Lung (tissue), 12 donors: Measurements from ENCODE around the gene MRM2. TPM values are rescaled to one million over a fixed set of nuclear protein-coding genes. Genes with fewer than 3 reads are reported as not detected.

ENCODE experiments used
- ATAC-seq: fragments of 200-7000 bp; cut with Tn5 transposase; one replicate; pipeline ENCODE4 v1.9.1; 2020; ENCODE audit warnings: moderate number of reproducible peaks; ENCODE audit not compliant: insufficient read depth, low FRiP score
- DNase-seq, 3 donors: peaks; one replicate each; pipeline ENCODE4 v3.0.0-alpha.2; 2013 to 2017
- H3K27ac ChIP-seq, 2 donors: one replicate each; pipeline ENCODE4 v1.5.1; 2013; ENCODE audit warnings: mild to moderate bottlenecking in 2 of 2, moderate library complexity in 2 of 2, control low read depth in 1 of 2, inconsistent platforms in 1 of 2, low read depth in 1 of 2, low read length in 1 of 2
- H3K27me3 ChIP-seq, 3 donors: one replicate each; pipeline ENCODE4 v1.5.1; 2013; ENCODE audit warnings: low read length in 2 of 3; ENCODE audit not compliant: control insufficient read depth in 3 of 3, insufficient read depth in 3 of 3
- H3K36me3 ChIP-seq, 4 donors: one replicate each; pipeline ENCODE4 v1.5.1; 2013; ENCODE audit warnings: low read length in 4 of 4, mild to moderate bottlenecking in 1 of 4, moderate library complexity in 1 of 4; ENCODE audit not compliant: control insufficient read depth in 4 of 4, insufficient read depth in 4 of 4
- H3K4me1 ChIP-seq, 5 donors: one replicate each; pipeline ENCODE4 v1.5.1; 2013; ENCODE audit warnings: low read length in 5 of 5, mild to moderate bottlenecking in 2 of 5, moderate library complexity in 1 of 5; ENCODE audit not compliant: control insufficient read depth in 5 of 5, insufficient read depth in 5 of 5
- H3K4me3 ChIP-seq: one replicate; pipeline ENCODE4 v1.5.1; 2013; ENCODE audit warnings: mild to moderate bottlenecking, control low read depth, moderate library complexity
- H3K9ac ChIP-seq, 2 donors: one replicate each; pipeline ENCODE4 v1.5.1; 2013; ENCODE audit warnings: low read length in 2 of 2, control low read depth in 1 of 2; ENCODE audit not compliant: insufficient read depth in 1 of 2
- H3K9me3 ChIP-seq, 4 donors: one replicate each; pipeline ENCODE4 v1.5.1; 2013; ENCODE audit warnings: low read length in 3 of 4, mild to moderate bottlenecking in 1 of 4, moderate library complexity in 1 of 4; ENCODE audit not compliant: control insufficient read depth in 4 of 4, insufficient read depth in 3 of 4
- CTCF ChIP-seq: IDR thresholded peaks from 2 replicates; pipeline ENCODE4 v1.5.1; 2012; ENCODE audit warnings: mild to moderate bottlenecking; ENCODE audit errors: control extremely low read depth, extremely low read depth
- WGBS, 2 donors: extraction: QIAGEN DNeasy Blood & Tissue Kit; methylation state at CpG; one replicate each; pipeline ENCODE4 v1.1.7; 2013; 5-methylcytosine and 5-hydroxymethylcytosine counted together
- polyA plus RNA-seq, 2 donors: library from polyadenylated mRNA; stranded (reverse); fragments of 200-250 nt; gene quantifications; one replicate each; pipeline ENCODE4 v1.2.1, GENCODE V29; 2013
- total RNA-seq, 2 donors: library from RNA; depleted of rRNA in 1 of 2; stranded (reverse); fragments of >200 nt in 1 of 2; gene quantifications; one replicate each; pipeline ENCODE4 v1.2.1, GENCODE V29; 2014 to 2021
- donor health status: control.
- donor health status: control.
- donor health status: Bipolar disorder and iron deficiency.
- donor health status: healthy.
- donor health status: DM: yes; HTN: yes; CAD: no.

MRM2 gene
- total and polyA plus RNA-seq, 4 donors = 18.7 to 25.5 (median 23.1) TPM

DNA sequence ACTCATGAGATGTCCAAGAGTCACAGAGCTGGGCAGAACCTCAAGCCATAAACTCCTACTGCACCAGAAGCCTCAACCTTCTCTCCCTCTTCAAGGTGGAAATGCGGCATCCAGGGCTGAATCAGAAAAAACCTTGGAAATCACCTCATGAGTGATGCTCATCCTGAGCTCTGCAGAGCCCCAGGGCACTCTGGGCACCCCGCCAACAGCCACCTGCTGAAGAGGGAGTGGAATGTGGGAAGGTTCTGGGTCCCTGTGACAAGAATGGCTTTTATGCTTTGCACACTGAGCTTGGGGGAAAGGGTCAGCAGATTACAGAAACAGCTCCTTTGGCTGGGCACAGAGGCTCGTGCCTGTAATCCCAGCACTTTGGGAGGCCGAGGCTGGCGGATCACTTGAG lies 18.8 kb upstream of the MRM2 start:
- 73 to 95% methylated on average over 5 of the region's 5 CpGs for WGBS, 2 donors
- ATAC-seq = no peak
- peaks cover 0 to 43% (median 5%) of the 10 kb centered on the region in 4 donors for H3K36me3 ChIP-seq

GRCh38 chr7:2259480-2259879 lies 17.5 kb upstream of the MRM2 start:
- TF ChIP-seq CTCF = no peak
- ATAC-seq = no peak
- DNase-seq = no peak
- WGBS, 2 donors = 70 to 91% methylated on average over 9 of the region's 9 CpGs
- H3K9ac ChIP-seq = no peak overlapping the region
- no peak overlapping the region for H3K4me3 ChIP-seq
- H3K9me3 ChIP-seq = no peaks in the 10 kb centered on the region
- no peaks in the 10 kb centered on the region for H3K4me1 ChIP-seq
- H3K27ac ChIP-seq = no peak overlapping the region
- no peaks in the 10 kb centered on the region for H3K27me3 ChIP-seq
- peaks cover 0 to 53% (median 6%) of the 10 kb centered on the region in 4 donors for H3K36me3 ChIP-seq

More for the DNA sequence above, 18.8 kb upstream of the MRM2 start:
- H3K9me3 ChIP-seq = no peaks in the 10 kb centered on the region
- H3K4me1 ChIP-seq = no peaks in the 10 kb centered on the region
- H3K27ac ChIP-seq = no peak overlapping the region
- peak; percentile 39 to 76 (median 72) for DNase-seq
- no peak overlapping the region for H3K4me3 ChIP-seq
- no peak overlapping the region for H3K9ac ChIP-seq
- no peaks in the 10 kb centered on the region for H3K27me3 ChIP-seq
- TF ChIP-seq CTCF = no peak

- TF ChIP-seq CTCF = no peak
- H3K27ac ChIP-seq = no peak overlapping the region
- no peak overlapping the region for H3K4me3 ChIP-seq
- no peak for DNase-seq
- no peaks in the 10 kb centered on the region for H3K4me1 ChIP-seq
- H3K9me3 ChIP-seq = no peaks in the 10 kb centered on the region
- peaks cover 0 to 53% (median 5%) of the 10 kb centered on the region in 4 donors for H3K36me3 ChIP-seq
- no peaks in the 10 kb centered on the region for H3K27me3 ChIP-seq
- 90 to 95% methylated on average over 33 to 34 of the region's 34 CpGs for WGBS, 2 donors
- ATAC-seq = no peak
- no peak overlapping the region for H3K9ac ChIP-seq
Measured at GRCh38 chr7:2258661-2259365, 16.8 kb upstream of the MRM2 start.
